GM18526 (cell line): ENCODE results near the gene ADAMTSL3.

Source experiments
- POLR2A ChIP-seq: IDR thresholded peaks from 3 replicates; pipeline ENCODE4 v1.6.1; 2011; ENCODE audit not compliant: insufficient read length; ENCODE audit errors: extremely low read depth

ADAMTSL3 gene

DNA sequence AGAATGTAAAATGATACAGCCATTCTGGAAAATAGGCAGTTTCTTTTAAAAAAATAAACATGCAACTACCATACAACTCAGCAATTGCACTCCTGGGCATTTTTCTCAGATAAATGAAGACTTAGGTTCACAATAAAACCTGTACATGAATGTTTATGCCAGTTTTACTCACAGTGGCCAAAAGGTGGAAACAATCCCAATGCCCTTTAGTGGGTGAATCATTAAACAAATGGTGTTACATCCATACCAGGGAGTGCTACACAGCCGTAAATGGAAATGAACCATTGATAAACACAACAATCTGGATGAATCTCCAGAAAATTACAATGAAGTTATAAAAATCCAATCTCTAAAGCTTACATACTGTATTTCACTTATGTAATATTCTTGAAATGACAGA, 140.3 kb downstream of the ADAMTSL3 start:
- TF ChIP-seq POLR2A = no peak

DNA sequence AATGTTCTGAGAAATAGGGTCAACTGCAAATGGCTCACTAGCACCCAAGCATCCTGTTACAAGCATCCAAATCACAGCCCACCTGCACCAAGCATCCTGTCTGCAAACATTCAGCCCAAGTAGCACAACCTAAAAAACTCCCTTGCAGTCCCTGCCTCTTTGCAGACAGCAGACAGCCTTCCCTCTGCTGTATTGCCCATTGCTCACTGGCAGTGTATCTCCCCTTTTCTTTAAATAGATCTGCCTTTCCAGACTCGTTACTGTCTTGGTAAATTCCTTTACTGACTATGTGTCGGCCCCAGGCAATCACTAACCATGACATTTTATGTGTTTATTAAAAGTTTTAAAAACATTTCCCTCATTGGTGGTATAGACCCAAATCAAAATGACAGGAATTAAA, 155.4 kb downstream of the ADAMTSL3 start:
- TF ChIP-seq POLR2A = no peak

DNA sequence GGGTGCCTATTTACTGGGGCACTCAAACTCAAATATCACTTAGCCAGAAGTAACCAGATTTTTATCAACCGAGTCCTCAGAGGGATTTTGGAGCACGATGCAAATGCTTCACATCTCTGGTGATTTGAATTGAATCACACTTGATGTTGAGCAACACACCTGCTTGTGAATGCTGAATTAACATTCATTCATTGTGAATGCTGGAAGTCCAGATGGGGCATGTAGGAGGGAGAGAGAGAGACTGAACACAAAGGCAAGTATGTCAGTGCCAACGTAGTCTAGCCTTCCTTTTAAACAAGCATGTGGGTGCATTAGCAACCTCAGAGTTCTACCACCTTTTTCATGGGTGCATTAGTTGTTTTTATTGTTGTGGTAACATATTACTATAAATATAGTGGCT, 156.2 kb downstream of the ADAMTSL3 start:
- TF ChIP-seq POLR2A = no peak

DNA sequence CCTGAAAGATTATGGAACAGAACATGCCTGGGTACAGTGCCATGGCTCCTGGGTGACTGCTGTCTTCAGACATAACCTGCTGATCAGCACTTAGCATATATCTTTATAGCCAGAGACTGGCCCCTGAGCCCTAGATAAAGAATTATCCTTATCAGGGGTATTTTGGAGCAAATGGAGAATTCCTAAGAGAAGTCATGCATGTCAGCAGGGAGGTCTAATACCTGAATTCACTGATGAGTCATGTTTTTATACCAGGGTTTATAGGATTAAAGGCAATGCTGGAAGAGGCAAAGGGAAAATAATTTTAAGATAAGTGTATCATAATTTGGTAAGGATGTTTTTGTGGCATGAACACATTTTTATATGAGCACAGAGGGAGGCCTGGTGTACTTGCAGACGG, 159.8 kb downstream of the ADAMTSL3 start:
- no peak for TF ChIP-seq POLR2A

DNA sequence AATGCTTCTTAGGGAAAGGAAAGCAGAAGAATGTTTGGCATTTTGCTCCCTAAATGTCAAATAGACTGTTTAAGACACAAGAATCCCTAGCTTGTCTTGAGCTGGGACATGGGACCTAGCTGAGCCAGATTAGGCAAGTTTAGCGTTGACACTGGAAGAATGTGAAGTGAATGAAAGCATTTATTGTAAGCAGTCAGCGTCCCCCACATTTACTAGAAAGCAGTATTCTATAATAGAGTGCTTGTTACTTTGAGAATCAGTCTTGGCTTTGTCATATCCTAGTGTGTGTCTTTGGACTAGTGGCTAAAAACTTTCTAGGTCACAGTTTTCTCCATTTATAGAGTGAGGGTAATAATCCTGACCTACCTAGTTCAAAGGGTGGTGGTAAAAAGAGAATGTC, 161.6 kb downstream of the ADAMTSL3 start:
- no peak for TF ChIP-seq POLR2A

DNA sequence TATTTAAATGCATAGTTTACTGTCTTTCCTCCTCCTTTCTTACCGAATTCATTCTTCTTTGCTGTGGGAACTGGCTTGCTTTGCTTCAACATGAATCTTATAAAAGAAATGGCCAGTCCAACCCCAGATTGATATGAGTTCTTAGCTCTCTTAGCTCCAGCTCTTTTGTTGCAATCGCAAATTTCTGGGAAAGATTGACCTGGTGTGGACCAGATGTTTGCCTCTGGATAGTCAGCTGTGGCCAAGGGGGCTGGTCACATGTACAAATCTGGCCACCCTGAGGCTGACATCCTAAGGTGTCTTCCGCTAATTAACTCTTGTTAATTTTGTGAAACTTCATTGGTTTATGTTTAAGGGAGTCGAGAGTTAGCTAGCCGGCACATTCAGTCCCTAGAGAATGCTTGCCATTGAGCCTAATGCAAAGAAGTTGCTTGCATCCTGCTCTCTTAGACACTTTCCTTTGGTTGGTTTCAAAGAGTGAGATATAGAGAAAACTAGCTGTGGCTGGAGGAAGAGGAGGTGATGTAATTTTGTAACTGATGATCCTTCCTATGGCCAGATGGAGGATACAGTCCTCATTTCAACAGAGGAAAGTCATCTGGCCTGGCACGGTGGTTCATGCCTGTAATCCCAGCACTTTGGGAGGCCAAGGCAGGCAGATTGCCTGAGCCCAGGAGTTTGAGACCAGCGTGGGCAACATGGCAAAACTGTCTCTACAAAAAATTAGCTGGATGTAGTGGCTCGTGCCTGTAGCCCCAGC, 162.4 kb downstream of the ADAMTSL3 start:
- no peak for TF ChIP-seq POLR2A

DNA sequence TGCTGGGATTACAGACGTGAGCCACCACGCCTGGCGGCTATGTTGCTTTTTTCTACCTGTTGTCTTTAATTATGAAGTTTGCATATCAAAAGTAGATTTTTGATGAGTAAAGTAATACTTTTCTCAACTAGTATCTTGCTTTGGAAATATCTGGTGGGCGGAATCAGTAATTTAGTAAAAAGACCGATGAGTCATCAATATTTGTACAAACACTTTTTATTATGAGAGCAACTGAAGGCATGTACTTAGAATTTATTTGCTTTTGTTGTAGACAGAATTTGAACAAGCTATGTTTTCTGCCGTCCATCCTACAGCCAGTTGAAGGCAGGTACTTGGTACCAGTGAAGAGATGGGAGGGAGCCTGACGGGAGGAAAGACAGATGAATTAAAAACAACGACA, 164.7 kb downstream of the ADAMTSL3 start:
- TF ChIP-seq POLR2A = no peak

DNA sequence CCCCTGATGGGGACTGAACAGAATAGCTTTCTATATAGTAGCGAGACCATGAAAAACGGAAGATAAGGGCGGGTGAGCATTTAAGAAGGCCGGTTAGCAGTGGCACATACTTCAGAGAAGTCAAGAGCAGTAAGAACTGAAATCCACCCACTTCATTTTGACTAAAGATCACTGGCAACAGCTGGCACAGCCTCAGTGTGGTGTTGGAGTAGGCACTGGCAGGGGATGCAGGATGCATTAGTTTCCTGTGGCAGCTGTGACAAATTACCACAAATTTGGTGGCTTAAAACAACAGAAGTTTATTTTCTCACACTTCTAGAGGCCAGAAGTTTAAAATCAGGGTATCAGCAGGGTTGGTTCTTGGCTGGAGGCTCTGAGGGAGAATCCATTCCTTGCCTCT, 176.5 kb downstream of the ADAMTSL3 start:
- TF ChIP-seq POLR2A = no peak

DNA sequence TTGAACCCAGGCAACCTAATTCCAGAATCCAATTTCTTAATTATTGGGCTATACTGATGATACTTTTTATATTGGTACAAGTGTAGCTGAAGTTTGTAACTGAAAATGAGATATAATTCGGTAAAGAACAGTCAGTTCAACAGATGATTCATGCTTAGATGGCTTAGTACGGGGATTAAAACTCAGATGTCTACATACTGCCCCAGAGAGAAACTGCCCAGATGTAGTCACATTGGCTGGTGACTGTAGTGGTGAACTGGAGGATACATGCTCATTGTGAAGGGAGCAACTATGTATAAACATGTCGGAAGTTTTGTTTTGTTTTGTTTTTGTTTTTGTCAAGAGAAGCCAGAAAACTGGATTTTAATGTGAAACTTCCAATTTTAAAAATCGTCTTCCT, 179.6 kb downstream of the ADAMTSL3 start:
- no peak for TF ChIP-seq POLR2A

DNA sequence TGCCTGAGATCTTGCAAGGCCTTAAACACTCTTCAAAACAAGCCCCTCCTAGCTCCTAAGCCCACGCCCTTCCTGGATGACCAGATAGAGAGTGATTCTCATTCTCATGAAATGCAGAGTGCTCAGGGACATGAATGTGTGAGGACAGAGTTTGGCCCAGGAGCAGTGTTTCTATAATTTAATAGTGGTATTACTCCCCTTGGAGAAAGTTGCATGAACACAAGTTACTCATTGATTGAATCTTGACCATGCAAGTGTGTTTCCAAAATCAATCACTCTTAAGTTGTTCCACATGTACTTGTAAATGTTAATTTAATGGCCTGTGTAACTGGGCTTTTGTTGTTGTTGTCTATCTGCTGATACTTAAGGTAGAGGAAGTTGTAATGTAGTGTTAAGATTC, 181.6 kb downstream of the ADAMTSL3 start:
- TF ChIP-seq POLR2A = no peak

DNA sequence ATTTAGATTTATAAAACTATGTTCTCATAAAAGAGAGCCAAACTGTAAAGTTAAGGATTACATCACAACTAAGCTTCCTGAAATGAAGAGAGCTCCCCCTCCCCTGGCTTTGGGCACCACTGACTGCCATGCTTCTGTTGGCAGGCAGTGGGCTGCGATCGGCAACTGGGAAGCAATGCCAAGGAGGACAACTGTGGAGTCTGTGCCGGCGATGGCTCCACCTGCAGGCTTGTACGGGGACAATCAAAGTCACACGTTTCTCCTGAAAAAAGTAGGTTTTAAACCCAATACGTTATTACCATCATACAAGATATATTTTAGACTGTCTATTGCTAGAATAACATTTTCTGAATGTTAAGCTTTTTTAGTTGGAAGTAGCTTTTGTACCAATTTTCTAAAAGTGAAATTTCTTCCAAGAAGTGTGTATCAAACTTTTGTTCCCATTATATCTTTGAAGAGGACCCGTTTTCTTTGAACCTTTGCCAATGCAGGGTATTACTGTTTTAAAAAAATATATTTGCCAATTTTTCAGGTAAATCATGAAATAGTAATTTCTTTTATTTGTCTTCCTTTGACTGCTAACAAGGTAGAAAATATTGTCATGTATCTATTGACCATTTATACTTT, 184.1 kb downstream of the ADAMTSL3 start:
- TF ChIP-seq POLR2A = no peak

DNA sequence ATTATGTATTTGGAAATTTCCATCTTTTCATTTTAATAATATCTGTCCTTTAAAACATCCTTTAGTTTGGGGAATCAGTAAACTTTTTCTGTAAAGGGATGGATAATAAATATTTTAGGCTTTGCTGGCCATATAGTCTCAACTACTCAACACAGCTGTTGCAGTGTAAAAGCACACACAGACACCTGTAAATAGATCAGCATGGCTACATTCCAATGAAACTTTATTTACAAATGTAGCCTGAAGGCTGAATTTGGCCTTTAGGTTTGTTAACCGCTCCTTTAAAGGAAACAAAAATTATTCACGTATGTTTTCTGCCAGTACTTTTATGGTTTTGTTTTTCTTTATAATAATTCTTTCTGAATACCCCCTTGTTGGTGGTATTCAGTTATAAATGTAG, 184.8 kb downstream of the ADAMTSL3 start:
- no peak for TF ChIP-seq POLR2A

DNA sequence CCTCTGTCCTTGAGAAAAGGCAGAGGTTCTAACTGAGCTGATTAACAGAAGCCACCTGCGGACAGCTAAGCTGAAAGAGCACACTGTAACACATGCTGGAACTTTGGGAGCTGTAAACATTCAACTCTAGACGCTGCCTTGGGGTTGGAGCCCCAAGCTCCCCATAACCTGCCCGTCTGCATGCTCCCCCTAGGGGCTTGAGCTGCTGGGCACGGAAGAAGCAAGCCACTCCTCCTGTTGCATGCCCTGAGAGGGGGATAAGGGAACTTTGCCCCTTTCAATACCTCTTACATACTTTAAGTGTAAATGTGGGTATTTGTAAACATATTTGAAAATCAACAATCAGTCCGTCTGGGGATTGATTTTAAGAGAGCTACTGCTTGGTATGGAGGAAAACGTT, 188.4 kb downstream of the ADAMTSL3 start:
- TF ChIP-seq POLR2A = no peak

DNA sequence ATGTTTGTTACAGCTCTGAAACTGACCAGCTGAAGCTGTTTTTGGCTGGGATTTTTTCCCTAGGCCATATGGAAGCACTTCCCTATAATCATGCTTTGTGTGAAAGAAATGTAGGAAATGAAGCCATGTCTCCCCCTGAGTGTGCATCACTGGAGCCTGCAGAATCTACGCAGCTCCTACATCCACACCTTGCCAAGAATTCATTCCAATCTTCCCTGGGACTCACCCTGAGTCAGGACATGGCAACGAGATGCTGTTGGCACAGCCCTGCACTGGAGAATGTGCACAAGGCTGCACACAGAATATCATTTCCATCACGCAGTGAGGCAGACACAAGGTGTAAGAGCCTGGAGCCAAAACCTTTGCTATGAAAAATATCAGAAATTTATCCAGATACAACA, 189.5 kb downstream of the ADAMTSL3 start:
- TF ChIP-seq POLR2A = no peak

DNA sequence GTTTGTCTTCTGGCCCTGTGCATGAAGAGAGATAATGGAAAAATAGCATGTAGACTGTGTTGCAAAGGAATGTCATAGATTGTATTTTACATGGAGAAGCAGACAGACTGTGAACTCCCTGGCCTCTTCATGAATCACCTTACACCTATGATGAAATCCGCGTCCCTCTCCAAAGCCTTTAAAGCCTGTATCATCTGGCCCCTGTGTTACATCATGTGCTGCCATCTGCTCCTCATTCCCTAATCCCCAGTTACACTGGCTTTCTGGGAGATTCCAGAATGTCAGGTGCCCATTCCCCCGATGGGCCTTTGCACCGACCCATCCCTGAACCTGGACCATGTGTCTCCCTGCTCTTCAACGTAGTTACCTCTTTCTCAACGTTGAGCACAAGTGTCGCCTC, 190.8 kb downstream of the ADAMTSL3 start:
- TF ChIP-seq POLR2A = no peak

DNA sequence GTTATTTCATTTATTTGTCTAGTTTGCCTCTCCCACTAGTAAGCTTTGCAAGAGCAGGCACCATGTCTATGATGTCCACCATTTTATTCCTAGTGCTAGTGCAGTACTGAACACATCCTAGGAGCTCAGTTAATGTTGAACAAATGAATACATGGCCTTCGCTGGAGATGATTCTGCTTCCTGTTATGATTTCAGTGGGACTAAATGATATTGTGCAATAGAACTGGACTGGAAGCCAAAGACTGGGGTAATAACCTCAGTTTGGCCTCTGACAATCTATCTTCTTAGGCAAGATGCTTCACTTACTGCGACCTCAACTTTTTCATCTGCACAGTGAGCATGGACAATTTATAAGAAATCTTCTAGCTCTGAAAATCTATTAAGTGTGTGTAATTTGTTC, 191.3 kb downstream of the ADAMTSL3 start:
- TF ChIP-seq POLR2A = no peak

DNA sequence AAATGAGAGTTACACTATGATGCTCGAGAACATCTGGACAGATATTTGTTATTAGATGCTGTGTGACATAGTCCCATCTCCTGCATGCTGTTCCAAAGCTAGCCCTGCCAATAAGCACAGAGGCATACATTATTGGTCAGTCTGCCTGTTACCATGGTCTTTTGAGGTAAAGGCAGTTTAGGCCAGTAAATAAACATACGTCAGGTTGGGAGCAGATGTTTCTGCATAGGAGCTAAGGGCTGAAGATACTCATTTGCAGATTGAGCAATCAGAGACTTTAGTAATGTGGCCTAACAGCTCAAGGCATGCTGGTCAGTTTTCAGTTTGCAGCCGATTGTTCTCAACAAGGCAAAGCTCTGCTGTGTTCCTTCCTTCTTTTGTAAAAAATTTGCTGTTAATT, 192.9 kb downstream of the ADAMTSL3 start:
- no peak for TF ChIP-seq POLR2A
